SW 1271 (cell line): ENCODE data around the gene CBX4.

Experiments
- DNase-seq, 2 experiments: peaks; one replicate each; lab custom pipeline; 2025; lab: John Stamatoyannopoulos, UW

Gene CBX4

GRCh38 chr17:79839356-79840268 is at the start of gene CBX4:
Gene CBX4 (minus strand): TSS chr17:79839440. CDS start chr17:79839251, 189 bp downstream.
- DNase-seq = peak; percentile 66 to 85

DNA sequence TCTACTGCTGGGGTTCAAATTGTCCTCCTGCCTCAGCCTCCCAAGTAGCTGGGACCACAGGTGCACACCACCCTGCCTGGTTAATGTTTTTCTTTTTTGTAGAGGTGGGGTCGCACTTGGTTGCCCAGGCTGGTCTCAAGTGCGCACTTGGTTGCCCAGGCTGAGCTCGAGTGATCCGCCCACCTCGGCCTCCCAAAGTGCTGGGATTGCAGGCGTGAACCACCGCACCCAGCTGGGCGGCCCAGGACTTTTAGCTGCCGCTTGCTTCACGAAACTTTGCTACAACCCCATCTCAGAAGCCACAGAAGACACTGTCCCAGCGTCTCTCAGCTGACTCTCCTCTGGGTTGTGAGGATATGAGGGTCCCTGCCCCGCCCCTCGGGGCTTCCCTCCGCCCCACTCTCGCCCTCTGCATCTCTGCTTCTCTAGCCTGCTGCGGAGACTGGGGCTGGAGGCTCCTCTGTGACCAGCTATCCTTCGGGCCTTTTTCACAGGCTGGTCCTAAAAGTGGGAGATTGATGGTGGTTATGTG is 48.8 kb upstream of the CBX4 start:
- no peak for DNase-seq

DNA sequence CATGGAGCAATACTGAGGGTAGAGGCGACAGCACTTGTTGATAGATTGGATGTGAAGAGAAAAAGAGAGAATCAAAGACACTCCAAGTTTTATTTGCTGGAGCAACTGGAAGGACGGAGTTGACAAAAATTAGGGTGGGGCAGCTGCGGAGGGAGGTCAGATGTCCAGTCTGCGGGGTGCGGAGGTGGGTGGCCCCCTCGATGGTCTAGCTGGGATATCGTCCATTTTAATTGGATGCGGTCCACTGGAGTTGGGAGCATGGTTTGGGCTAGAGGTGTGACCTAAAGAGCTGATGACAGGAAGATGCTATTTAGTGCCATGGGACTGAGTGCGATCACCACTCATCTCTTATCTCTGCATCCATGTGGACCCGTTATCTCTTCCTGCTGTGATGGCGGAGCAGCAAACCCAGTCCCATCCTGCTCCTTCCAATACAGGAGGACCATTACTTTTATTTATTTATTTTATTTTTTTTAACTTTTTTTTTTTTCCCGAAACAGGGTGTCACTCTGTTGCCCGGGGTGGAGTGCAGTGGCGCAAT is 48.3 kb upstream of the CBX4 start:
- DNase-seq = no peak

DNA sequence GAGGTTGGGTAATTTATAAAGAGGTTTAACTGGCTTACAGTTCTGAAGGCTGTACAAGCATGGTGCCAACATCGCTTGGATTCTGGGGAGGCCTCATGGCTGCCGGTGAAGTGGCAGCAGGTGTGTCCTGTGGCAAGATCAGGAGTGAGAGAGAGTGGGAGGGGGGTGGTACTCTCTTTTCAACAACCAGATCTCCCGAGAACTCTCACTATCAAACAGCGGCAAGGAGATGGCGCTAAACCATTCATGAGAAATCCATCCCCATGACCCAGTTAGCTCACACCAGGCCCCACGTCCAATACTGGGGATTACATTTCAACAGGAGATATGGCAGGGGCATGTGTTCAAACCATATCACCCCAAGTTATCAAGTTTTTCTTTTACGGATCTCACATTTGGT is 44.0 kb upstream of the CBX4 start:
- no peak for DNase-seq

DNA sequence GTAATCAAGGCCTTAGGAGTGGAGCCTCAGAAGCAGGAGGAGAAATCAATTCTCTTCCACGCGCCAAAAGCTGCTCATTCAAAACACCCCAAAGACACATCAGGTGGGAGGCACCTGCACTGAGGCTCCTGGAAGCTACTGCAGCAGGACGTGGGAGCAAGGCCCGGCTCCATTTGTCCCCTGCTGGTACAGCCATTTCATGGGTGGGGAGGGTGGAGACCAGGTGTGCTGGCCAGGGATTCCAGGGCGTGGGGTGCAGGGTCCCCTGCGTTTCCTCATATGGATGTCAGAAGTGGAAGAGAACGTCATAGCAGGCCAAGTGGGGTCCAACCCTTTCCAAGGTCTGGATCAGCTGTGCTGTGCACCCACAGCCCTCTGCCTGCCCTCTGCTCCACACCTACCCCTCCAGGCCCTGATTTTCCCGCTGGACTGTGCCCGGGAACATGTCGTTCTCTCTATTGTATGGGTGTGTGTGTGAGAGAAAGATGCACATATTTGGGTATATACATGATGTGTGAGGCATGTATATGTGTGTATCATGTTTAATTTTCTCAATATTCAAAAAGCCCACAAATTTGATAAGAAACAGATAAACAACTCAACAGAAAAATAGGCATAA is 39.2 kb upstream of the CBX4 start:
- no peak for DNase-seq

DNA sequence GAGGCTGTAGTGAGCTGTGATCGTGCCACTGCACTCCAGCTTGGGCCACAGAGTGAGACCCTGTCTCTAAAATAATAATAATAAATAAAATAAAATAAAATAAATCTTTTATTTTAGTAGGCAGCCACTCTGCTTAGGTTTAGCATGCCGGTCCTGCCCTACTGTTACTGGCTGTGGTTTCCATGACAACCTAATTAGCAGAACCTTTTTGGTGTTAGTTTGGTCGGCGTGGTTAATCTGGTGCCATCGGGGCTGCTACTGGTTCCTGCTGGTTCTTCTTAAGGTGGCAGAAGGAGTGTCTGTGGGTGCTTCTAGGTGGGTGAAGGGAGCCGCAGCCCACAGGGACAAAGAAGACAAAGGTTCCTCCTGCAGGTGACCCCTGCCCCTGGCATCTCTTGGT is 37.8 kb upstream of the CBX4 start:
- DNase-seq = no peak

- DNase-seq = no peak
These were observed 36.3 kb upstream of the CBX4 start for GRCh38 chr17:79875511-79875910.

GRCh38 chr17:79874329-79874981 is 35.2 kb upstream of the CBX4 start:
- DNase-seq = peak in 1 of 2 experiments; percentile 39

DNA sequence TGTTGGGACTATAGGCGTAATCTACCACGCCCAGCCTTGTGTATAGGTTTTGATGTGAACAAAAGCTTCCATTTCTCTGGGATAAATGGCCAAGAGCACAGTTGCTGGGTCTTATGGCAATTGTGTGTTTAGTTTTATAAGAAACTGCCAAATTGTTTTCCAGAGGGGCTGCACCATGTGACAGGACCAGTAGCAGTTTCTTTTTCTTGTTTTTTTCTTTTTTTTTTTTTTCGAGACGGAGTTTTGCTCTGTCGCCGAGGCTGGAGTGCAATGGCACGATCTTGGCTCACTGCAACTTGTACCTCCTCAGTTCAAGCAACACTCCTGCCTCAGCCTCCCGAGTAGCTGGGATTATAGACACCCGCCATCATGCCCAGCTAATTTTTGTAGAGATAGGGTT is 34.3 kb upstream of the CBX4 start:
- no peak for DNase-seq

DNA sequence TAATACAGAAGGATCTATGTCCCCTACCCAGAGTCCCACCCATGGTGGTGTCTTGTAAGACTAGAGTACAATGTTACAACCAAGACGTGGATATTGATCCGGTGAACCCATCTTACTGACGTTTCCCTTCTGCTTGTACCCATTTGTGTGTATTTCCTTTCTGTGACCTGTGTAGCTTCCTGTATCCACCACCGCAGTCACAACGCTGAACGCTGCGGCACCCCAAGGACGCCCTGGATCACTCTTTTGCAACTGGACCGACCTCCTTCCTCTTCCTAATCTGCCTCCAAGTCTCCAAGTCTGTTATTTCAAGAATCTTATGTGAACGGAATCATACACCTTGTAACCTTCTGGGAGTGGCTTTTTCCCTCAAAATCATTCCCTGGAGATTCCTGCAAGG is 33.5 kb upstream of the CBX4 start:
- no peak for DNase-seq

DNA sequence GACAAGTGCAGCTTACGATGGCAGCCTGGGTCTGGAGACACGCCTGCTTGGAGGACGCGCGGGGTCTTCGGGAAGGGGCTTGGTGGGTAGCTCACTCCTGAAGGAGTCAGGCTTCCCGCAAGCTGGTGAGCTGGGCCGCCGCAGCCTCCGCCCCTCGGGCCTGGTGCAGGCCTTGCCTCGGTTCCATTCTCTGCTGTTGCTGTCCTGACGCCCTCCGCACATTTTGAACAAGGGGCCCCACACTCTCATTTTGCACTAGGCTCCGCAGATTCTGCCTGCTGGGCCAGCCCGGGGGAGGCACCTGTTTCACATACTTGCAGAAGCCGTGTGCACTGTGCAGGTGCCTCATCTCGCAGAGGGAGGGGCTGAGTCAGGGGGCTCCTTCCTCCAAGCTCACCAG is 31.9 kb upstream of the CBX4 start:
- no peak for DNase-seq

DNA sequence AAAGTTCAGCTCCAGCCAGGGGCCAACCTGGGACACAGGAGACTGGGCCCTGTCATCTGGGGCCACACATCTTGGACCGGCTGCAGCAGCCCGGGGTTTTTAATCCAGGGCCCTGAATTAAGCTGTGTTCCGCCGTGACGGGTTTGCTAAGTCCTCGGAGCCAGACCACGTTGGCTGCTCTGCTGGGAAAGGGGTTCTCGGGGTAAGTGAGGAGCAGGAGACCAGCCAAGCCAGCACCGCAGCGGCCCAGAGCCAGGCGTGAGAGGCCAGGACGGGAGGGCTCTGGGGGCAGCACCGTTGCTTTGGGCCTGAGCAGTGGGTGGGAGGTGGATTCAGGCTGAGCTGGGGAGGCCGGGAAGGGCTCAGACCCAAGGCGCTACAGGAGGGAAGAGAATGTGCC is 31.3 kb upstream of the CBX4 start:
- no peak for DNase-seq

- no peak for DNase-seq
These were observed 27.7 kb upstream of the CBX4 start for GRCh38 chr17:79866791-79867518.

DNA sequence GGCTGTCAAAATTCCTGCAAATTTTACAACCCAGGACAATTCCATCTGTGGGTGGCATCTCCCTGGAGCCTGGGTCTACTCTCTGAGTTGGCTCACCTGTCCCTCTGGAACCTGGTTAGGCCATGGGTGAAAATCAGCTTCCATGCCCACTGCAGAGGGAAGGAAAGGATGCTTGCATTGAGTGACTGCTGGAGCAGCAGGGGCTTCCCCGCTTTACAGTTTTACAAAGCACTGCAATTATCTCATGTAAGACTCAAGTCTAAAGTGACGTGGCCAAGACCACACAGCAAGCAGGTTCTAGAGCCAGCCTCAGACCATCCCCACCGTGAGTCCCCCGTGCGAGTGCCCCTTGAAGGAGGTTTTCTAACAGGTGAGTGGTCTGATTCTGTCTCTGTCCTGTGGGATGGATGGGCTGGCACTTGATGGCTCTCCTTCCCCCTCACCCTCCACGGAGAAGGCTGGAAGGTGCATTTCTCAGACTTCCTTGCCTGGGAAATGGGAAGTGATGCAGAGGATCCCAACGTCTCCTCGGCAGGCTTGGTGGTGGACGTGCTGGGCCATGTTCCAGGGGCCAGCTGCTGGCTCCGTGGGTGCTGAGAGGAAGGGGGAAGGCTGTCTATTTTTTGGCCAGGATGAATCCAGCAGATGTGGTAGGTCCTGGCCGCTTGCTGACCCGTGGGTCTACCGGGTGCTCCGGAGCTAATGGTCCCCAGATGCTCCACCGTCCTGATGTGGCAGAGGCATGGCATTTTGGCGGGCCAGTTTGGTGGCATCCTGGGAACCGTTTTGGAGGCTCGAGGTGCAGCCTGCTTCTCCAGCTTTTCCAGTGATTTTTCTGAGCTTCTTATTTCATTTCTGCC is 26.3 kb upstream of the CBX4 start:
- DNase-seq = no peak

DNA sequence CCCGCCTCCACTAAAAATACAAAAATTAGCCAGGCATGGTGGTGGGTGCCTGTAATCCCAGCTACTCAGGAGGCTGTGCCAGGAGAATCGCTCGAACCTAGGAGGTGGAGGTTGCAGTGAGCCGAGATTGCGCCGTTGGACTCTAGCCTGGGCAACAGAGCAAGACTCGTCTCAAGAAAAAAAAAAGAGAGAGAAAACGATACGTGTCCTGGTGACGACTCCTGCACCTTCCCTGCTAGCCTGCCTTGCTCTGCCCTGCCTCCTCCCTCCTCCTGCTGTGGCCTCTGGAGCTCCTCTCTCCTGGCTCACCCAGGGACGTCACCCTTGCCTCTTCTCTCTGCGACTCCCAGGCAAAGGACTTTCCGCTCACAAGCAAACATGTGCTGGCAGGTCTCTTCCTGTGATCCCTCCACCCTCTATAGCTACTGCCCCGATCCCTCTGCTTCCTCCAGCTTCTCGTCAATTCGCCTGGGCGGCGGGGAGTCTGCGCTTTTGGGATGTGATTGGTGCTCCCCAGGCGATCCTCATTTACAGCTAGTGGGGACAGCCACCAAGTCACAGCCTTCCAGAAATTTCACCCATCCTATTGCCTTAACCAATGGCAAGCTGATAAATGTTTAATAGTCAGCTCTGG is 25.5 kb upstream of the CBX4 start:
- no peak for DNase-seq

GRCh38 chr17:79864147-79864546 is 24.9 kb upstream of the CBX4 start:
- DNase-seq = no peak

GRCh38 chr17:79862771-79863440 is 23.7 kb upstream of the CBX4 start:
- DNase-seq = no peak

DNA sequence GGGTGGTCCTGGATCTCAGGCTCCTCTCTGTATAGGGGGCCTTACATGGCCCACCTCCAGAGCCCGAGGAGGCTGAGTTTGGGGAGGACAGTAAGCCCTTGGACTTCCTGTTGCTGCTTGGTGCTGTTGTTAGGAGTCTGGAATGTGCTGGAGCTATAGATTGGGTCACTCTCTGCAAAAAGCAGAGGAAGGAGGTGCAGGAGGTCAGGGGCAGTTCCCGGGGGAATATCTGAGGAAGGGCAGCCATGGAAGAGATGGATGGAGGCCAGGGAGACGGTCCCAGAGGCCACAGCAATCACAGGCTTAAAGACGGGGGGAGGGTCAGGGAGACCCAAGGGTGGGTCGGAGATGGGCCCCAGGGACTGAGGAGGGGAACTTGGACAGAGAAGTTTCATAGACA is 23.0 kb upstream of the CBX4 start:
- DNase-seq = no peak

DNA sequence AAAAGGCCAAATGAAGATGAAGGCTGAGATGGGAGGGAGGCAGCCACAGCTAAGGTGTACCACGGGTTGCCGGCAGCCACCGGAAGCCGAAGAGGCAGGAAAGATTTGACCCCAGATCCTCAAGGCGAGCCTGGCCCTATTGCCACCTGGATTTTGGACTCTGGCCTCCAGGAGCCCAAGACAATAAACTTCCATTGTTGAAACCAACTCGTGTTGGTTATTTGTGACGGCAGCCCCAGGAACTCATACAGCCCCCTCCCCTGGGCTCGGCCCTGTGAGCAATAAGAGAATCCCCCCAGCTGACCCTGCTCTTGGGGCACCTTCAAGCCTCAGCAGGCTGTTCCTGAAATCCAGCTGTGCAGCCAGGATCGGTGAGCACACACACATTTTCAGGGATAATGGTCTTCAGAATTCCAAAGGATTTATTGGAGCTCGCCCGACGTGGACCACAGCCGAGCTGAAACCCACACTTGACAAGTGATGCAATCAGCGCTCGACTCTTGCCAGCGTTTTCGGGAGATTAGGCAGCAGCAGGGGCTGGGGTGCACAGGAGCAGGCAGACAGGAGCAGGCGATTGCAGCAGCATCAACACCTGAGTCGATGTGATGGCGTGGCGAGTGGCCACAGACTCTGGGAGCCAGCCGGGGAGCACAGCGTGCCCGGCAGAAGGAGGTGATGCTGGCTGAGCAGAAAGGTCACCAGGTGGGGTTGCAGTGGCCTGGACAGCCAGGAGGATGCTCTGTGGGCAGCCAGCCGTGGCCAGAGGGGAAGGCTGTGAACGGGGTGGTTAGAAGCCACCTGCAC is 22.4 kb upstream of the CBX4 start:
- no peak for DNase-seq
